SK-N-SH (cell line): Measurements from ENCODE around the gene INTS14. TPM values are rescaled to one million over a fixed set of nuclear protein-coding genes. Genes with fewer than 3 reads are reported as not detected.

ENCODE experiments used
- CTCF ChIA-PET: fragments of 300-600, 350-600 bp; formaldehyde crosslinking; extraction: SDS; loops from one replicate; lab custom pipeline; 2021; lab: Yijun Ruan, JAX
- POLR2A ChIA-PET: fragments of 350-600 bp; sonication (Branson Sonifier 250); formaldehyde crosslinking; extraction: SDS; loops from one replicate; lab custom pipeline; 2020; ENCODE audit warnings: antibody characterized with exemption, inconsistent platforms; lab: Yijun Ruan, JAX
- DNase-seq: peaks from one replicate; pipeline ENCODE4 v3.0.0; 2012
- H2AFZ ChIP-seq: fragments of 200-600 bp; sonication (generic); 2 replicates; pipeline ENCODE4 v1.8.1; 2016; ENCODE audit warnings: antibody characterized with exemption, mild to moderate bottlenecking, low read depth
- H3F3A ChIP-seq: fragments of 200-600 bp; sonication (generic); replicated peaks from 2 replicates; pipeline ENCODE3; 2016; ENCODE audit warnings: antibody characterized with exemption, mild to moderate bottlenecking; ENCODE audit not compliant: insufficient read depth
- H3K27ac ChIP-seq, 2 experiments: fragments of 200-500 bp in 1 of 2; fragments of 200-600 bp in 1 of 2; sonication (Bioruptor generic) in 1 of 2; sonication (generic), shearing (Covaris generic) in 1 of 2; 2 replicates each; pipeline versions ENCODE4 v1.5.1 to v1.6.1; 2014 to 2016; ENCODE audit warnings: low read depth in 2 of 2, inconsistent platforms in 1 of 2, low read length in 1 of 2, mild to moderate bottlenecking in 1 of 2, mixed read lengths in 1 of 2
- H3K27me3 ChIP-seq: fragments of 200-600 bp; sonication (generic), shearing (Covaris generic); 2 replicates; pipeline ENCODE4 v1.6.1; 2016; ENCODE audit warnings: mixed run types; ENCODE audit not compliant: insufficient read depth
- H3K36me3 ChIP-seq, 2 experiments: fragments of 200-500 bp in 1 of 2; fragments of 200-600 bp in 1 of 2; sonication (Bioruptor generic) in 1 of 2; sonication (generic) in 1 of 2; replicated peaks in 1 of 2; 2 replicates each; pipeline versions ENCODE3 to v1.5.1; 2014 to 2016; ENCODE audit warnings: low read length in 1 of 2, mild to moderate bottlenecking in 1 of 2; ENCODE audit not compliant: insufficient read depth in 2 of 2, control insufficient read depth in 1 of 2
- H3K4me1 ChIP-seq, 2 experiments: fragments of 200-500 bp in 1 of 2; fragments of 200-600 bp in 1 of 2; sonication (Bioruptor generic) in 1 of 2; sonication (generic), shearing (Covaris generic) in 1 of 2; 2 replicates each; pipeline versions ENCODE4 v1.5.1 to v1.6.1; 2014 to 2016; ENCODE audit warnings: low read depth in 1 of 2, low read length in 1 of 2, mixed run types in 1 of 2; ENCODE audit not compliant: insufficient read depth in 2 of 2, control insufficient read depth in 1 of 2
- H3K4me2 ChIP-seq: fragments of 200-600 bp; sonication (generic), shearing (Covaris generic); 2 replicates; pipeline ENCODE4 v1.6.1; 2017; ENCODE audit warnings: mixed run types
- H3K4me3 ChIP-seq, 2 experiments: fragments of 200-500 bp in 1 of 2; fragments of 200-600 bp in 1 of 2; sonication (Bioruptor generic) in 1 of 2; sonication (generic), shearing (Covaris generic) in 1 of 2; 2 replicates each; pipeline versions ENCODE4 v1.5.1 to v1.8.1; 2014 to 2016; ENCODE audit warnings: low read depth in 2 of 2, inconsistent platforms in 1 of 2, low read length in 1 of 2, mild to moderate bottlenecking in 1 of 2, mixed read lengths in 1 of 2, moderate library complexity in 1 of 2
- H3K79me2 ChIP-seq: fragments of 200-600 bp; sonication (generic); 2 replicates; pipeline ENCODE4 v1.8.1; 2017; ENCODE audit warnings: mild to moderate bottlenecking; ENCODE audit not compliant: insufficient read depth
- H3K9ac ChIP-seq: fragments of 200-600 bp; sonication (generic); 2 replicates; pipeline ENCODE4 v1.6.1; 2017; ENCODE audit warnings: mixed run types
- H3K9me2 ChIP-seq: fragments of 200-600 bp; sonication (generic); 2 replicates; pipeline ENCODE4 v1.6.1; 2017; ENCODE audit warnings: mixed run types
- H3K9me3 ChIP-seq: fragments of 200-600 bp; sonication (generic); 2 replicates; pipeline ENCODE4 v1.6.1; 2017; ENCODE audit warnings: mixed run types, mild to moderate bottlenecking, moderate library complexity
- H4K20me1 ChIP-seq: fragments of 200-600 bp; sonication (generic); 2 replicates; pipeline ENCODE4 v1.6.1; 2017; ENCODE audit warnings: mild to moderate bottlenecking, mixed run types; ENCODE audit not compliant: insufficient read depth
- CTCF ChIP-seq: fragments of 200-600 bp; sonication (generic); IDR thresholded peaks from 2 replicates; pipeline ENCODE4 v1.6.1; 2017; ENCODE audit warnings: antibody characterized with exemption, mild to moderate bottlenecking, moderate library complexity
- FOSL2 ChIP-seq: IDR thresholded peaks from 2 replicates; pipeline ENCODE4 v1.4.0; 2012; ENCODE audit warnings: low read depth, mild to moderate bottlenecking, moderate library complexity, borderline replicate concordance
- FOXM1 ChIP-seq: IDR thresholded peaks from 2 replicates; pipeline ENCODE4 v1.4.0; 2012; ENCODE audit warnings: low read depth, mild to moderate bottlenecking
- GABPA ChIP-seq: IDR thresholded peaks from 2 replicates; pipeline ENCODE4 v1.4.0; 2012; ENCODE audit warnings: low read depth, mild to moderate bottlenecking
- GATA2 ChIP-seq: sonication (generic); formaldehyde crosslinking; IDR thresholded peaks from 2 replicates; pipeline ENCODE4 v1.5.0; 2020; ENCODE audit warnings: mild to moderate bottlenecking, missing genetic modification reagents
- IRF3 ChIP-seq: fragments of 150-350 bp; IDR thresholded peaks from 2 replicates; pipeline ENCODE4 v1.6.1; 2016; ENCODE audit warnings: mild to moderate bottlenecking, low read depth, low read length
- MAX ChIP-seq: IDR thresholded peaks from 2 replicates; pipeline ENCODE4 v1.4.0; 2012; ENCODE audit warnings: low read depth
- MEF2A ChIP-seq: IDR thresholded peaks from 2 replicates; pipeline ENCODE4 v1.4.0; 2012; ENCODE audit warnings: low read depth, borderline replicate concordance
- MXI1 ChIP-seq: IDR thresholded peaks from 2 replicates; pipeline ENCODE4 v1.6.1; 2012; ENCODE audit warnings: mild to moderate bottlenecking, low read depth, low read length, improper control_type of control experiment
- NFIC ChIP-seq: IDR thresholded peaks from 2 replicates; pipeline ENCODE4 v1.4.0; 2012; ENCODE audit warnings: borderline replicate concordance
- PBX3 ChIP-seq: IDR thresholded peaks from 2 replicates; pipeline ENCODE4; 2012
- RAD21 ChIP-seq: IDR thresholded peaks from 2 replicates; pipeline ENCODE4 v1.6.1; 2012; ENCODE audit warnings: mild to moderate bottlenecking, low read length
- REST ChIP-seq: IDR thresholded peaks from 2 replicates; pipeline ENCODE4 v1.6.1; 2012; ENCODE audit warnings: mild to moderate bottlenecking, low read depth, low read length, moderate library complexity
- SMC3 ChIP-seq: IDR thresholded peaks from 2 replicates; pipeline ENCODE4 v1.6.1; 2012; ENCODE audit warnings: low read depth, low read length, improper control_type of control experiment
- TAF1 ChIP-seq: IDR thresholded peaks from 2 replicates; pipeline ENCODE4 v1.6.1; 2012; ENCODE audit warnings: low read depth, mild to moderate bottlenecking, low read length, moderate library complexity, borderline replicate concordance
- TEAD4 ChIP-seq: IDR thresholded peaks from 2 replicates; pipeline ENCODE4 v1.4.0; 2012; ENCODE audit warnings: mild to moderate bottlenecking, borderline replicate concordance; ENCODE audit not compliant: insufficient read depth
- USF1 ChIP-seq: IDR thresholded peaks from 2 replicates; pipeline ENCODE4 v1.4.0; 2012; ENCODE audit warnings: low read depth, borderline replicate concordance
- ZBTB33 ChIP-seq: IDR thresholded peaks from 2 replicates; pipeline ENCODE4 v1.4.0; 2012; ENCODE audit warnings: low read depth, borderline replicate concordance
- WGBS: methylation state at CpG from one replicate; pipeline ENCODE4 v1.1.6; 2017; ENCODE audit warnings: low lambda C conversion rate; 5-methylcytosine and 5-hydroxymethylcytosine counted together
- polyA plus RNA-seq, 3 experiments: library from polyadenylated mRNA; depleted of rRNA; stranded (reverse); fragments of >200 nt; gene quantifications; 2 replicates each; pipeline ENCODE4 v1.2.3, GENCODE V29; 2012

Gene INTS14
- polyA plus RNA-seq, 1 of the 3 experiments (the other 2 are of a cell fraction), result 44.9 TPM

- Histone ChIP-seq H4K20me1 (peaks cover 48% of the 10 kb centered on the region), H3K9me3 (no peaks in the 10 kb centered on the region)
- POLR2A ChIA-PET, result no interaction called here
- WGBS, result 92% methylated on average over 3 of the region's 3 CpGs
- TF ChIP-seq IRF3, result no peak
- no peak for TF ChIP-seq MXI1
- no peak for TF ChIP-seq FOSL2
- no peak for TF ChIP-seq MEF2A
- no peak for TF ChIP-seq PBX3
- no peak for TF ChIP-seq ZBTB33
- no peak for TF ChIP-seq NFIC
- TF ChIP-seq GATA2 (CRISPR knock-in tag), result no peak
- TF ChIP-seq SMC3, result no peak
- no peak for TF ChIP-seq FOXM1
- TF ChIP-seq MAX, result no peak
- no peak for TF ChIP-seq RAD21
- TF ChIP-seq TAF1, result no peak
- no peak for TF ChIP-seq CTCF
- no peak for TF ChIP-seq GABPA
- no peak for TF ChIP-seq REST
- TF ChIP-seq USF1, result no peak
- TF ChIP-seq TEAD4, result no peak
- TF ChIP-seq, all 33 proteins: peak for 0
- Histone ChIP-seq H3K4me3 (no peak overlapping the region), H3K9ac (no peak overlapping the region), H3K27me3 (no peaks in the 10 kb centered on the region), H3K4me1 (no peaks in the 10 kb centered on the region; a peak in 2 of 4 replicates), H3K4me2 (no peak overlapping the region), H3K79me2 (peaks cover 97% of the 10 kb centered on the region), H3K36me3 (peaks cover 0 to 9% of the 10 kb centered on the region in 2 experiments), H2AFZ (no peak overlapping the region), H3K9me2 (no peaks in the 10 kb centered on the region; the same call in 1 of the 2 replicates), H3K27ac (no peak overlapping the region), H3F3A (no peaks in the 10 kb centered on the region)
- DNase-seq, result no peak
- CTCF ChIA-PET, result no interaction called here
Measured at GRCh38 chr15:65541231-65541820, 69.6 kb downstream of the INTS14 start.
